IMR-90 (cell line): ENCODE measurements around the gene MTF2. TPM values are rescaled to one million over a fixed set of nuclear protein-coding genes. Genes with fewer than 3 reads are reported as not detected.

Source experiments
- ATAC-seq: fragments of 200-7000 bp; cut with Tn5 transposase; 2 replicates; pipeline ENCODE4 v1.9.1; 2020; ENCODE audit warnings: low read depth, mild to moderate bottlenecking, moderate library complexity
- BruUV-seq: library from RNA; stranded (reverse); fragments of 400-500 nt; replicated peaks from 2 replicates; lab custom pipeline; 2021; lab: Mats Ljungman, UMichigan
- CTCF ChIA-PET: fragments of 300-600 bp; formaldehyde crosslinking; extraction: SDS; loops from one replicate; lab custom pipeline; 2021; ENCODE audit warnings: antibody characterized with exemption; lab: Yijun Ruan, JAX
- POLR2A ChIA-PET: fragments of 300-600 bp; sonication (Branson Sonifier 250); formaldehyde crosslinking; loops from one replicate; lab custom pipeline; 2022; ENCODE audit warnings: antibody characterized with exemption; ENCODE audit not compliant: unreplicated experiment; lab: Charles Lee
- DNase-seq: peaks from one replicate; pipeline ENCODE4 v3.0.0; 2013
- H2AFZ ChIP-seq: replicated peaks from 2 replicates; pipeline ENCODE3; 2013; ENCODE audit warnings: low read length, mild to moderate bottlenecking; ENCODE audit not compliant: poor library complexity
- H2AK5ac ChIP-seq: 2 replicates; pipeline ENCODE4 v1.6.1; 2013; ENCODE audit warnings: low read depth, low read length, inconsistent platforms
- H2AK9ac ChIP-seq: replicated peaks from 2 replicates; pipeline ENCODE3; 2013; ENCODE audit warnings: mild to moderate bottlenecking, low read depth, low read length, moderate library complexity; ENCODE audit not compliant: poor library complexity
- H2BK120ac ChIP-seq: 2 replicates; pipeline ENCODE4 v1.6.1; 2013; ENCODE audit warnings: low read depth, low read length, inconsistent platforms
- H2BK15ac ChIP-seq: 3 replicates; pipeline ENCODE4 v1.6.1; 2013; ENCODE audit warnings: low read depth, low read length, inconsistent platforms
- H2BK20ac ChIP-seq: 2 replicates; pipeline ENCODE4 v1.6.1; 2013; ENCODE audit warnings: low read depth, mild to moderate bottlenecking, inconsistent platforms, low read length, moderate library complexity
- H2BK5ac ChIP-seq: 2 replicates; pipeline ENCODE4 v1.6.1; 2013; ENCODE audit warnings: mild to moderate bottlenecking, low read depth, low read length, inconsistent platforms; ENCODE audit not compliant: poor library complexity, severe bottlenecking
- H3K14ac ChIP-seq: replicated peaks from 2 replicates; pipeline ENCODE4 v1.6.1; 2013; ENCODE audit warnings: low read depth, low read length, inconsistent platforms
- H3K18ac ChIP-seq: 2 replicates; pipeline ENCODE4 v1.6.1; 2013; ENCODE audit warnings: low read depth, low read length, control low read depth
- H3K23ac ChIP-seq: 2 replicates; pipeline ENCODE4 v1.6.1; 2013; ENCODE audit warnings: low read depth, low read length, inconsistent platforms
- H3K27ac ChIP-seq: 2 replicates; pipeline ENCODE4 v1.5.1; 2013; ENCODE audit warnings: mild to moderate bottlenecking, control low read depth, low read length; ENCODE audit not compliant: insufficient read depth
- H3K27me3 ChIP-seq: 2 replicates; pipeline ENCODE4 v1.6.1; 2013; ENCODE audit warnings: low read length; ENCODE audit not compliant: control insufficient read depth, insufficient read depth
- H3K36me3 ChIP-seq: 2 replicates; pipeline ENCODE4 v1.6.1; 2013; ENCODE audit warnings: low read length, mixed read lengths; ENCODE audit not compliant: control insufficient read depth, insufficient read depth
- H3K4ac ChIP-seq: 2 replicates; pipeline ENCODE4 v1.6.1; 2013; ENCODE audit warnings: low read depth, low read length, inconsistent platforms
- H3K4me1 ChIP-seq: 2 replicates; pipeline ENCODE4 v1.6.1; 2013; ENCODE audit warnings: low read length, mixed read lengths; ENCODE audit not compliant: control insufficient read depth, insufficient read depth
- H3K4me2 ChIP-seq: 2 replicates; pipeline ENCODE4 v1.6.1; 2013; ENCODE audit warnings: low read depth, mild to moderate bottlenecking, control low read depth, low read length, moderate library complexity
- H3K4me3 ChIP-seq: 2 replicates; pipeline ENCODE4 v1.5.1; 2013; ENCODE audit warnings: low read depth, mild to moderate bottlenecking, control low read depth, low read length, moderate library complexity; ENCODE audit not compliant: insufficient read depth
- H3K56ac ChIP-seq: 2 replicates; pipeline ENCODE4 v1.6.1; 2013; ENCODE audit warnings: low read length, inconsistent platforms; ENCODE audit not compliant: insufficient read depth; ENCODE audit errors: extremely low read depth
- H3K79me1 ChIP-seq, 2 experiments: 2 replicates each; pipeline ENCODE4 v1.6.1; 2013; ENCODE audit warnings: low read length in 2 of 2, inconsistent platforms in 1 of 2, low read depth in 1 of 2
- H3K9ac ChIP-seq: 2 replicates; pipeline ENCODE4 v1.6.1; 2013; ENCODE audit warnings: low read depth, low read length, control low read depth
- H3K9me1 ChIP-seq: 2 replicates; pipeline ENCODE4 v1.6.1; 2013; ENCODE audit warnings: low read length, inconsistent platforms; ENCODE audit not compliant: insufficient read depth
- H3K9me3 ChIP-seq: 2 replicates; pipeline ENCODE4 v1.6.1; 2013; ENCODE audit warnings: low read length; ENCODE audit not compliant: control insufficient read depth, insufficient read depth
- H4K20me1 ChIP-seq: 2 replicates; pipeline ENCODE4 v1.6.1; 2013; ENCODE audit warnings: low read length, inconsistent platforms; ENCODE audit not compliant: insufficient read depth
- H4K5ac ChIP-seq: 2 replicates; pipeline ENCODE4 v1.6.1; 2013; ENCODE audit warnings: mild to moderate bottlenecking, low read depth, low read length, control low read depth
- H4K8ac ChIP-seq, 2 experiments: 2 replicates each; pipeline ENCODE4 v1.6.1; 2013; ENCODE audit warnings: low read depth in 2 of 2, low read length in 2 of 2, control low read depth in 1 of 2, inconsistent platforms in 1 of 2
- H4K91ac ChIP-seq: 2 replicates; pipeline ENCODE4 v1.6.1; 2013; ENCODE audit warnings: low read depth, low read length, inconsistent platforms; ENCODE audit not compliant: insufficient read depth
- FOS ChIP-seq: fragments of 150-350 bp; IDR thresholded peaks from 2 replicates; pipeline ENCODE4 v1.6.1; 2016; ENCODE audit warnings: low read depth, low read length
- MAFK ChIP-seq: IDR thresholded peaks from 2 replicates; pipeline ENCODE4 v1.6.1; 2012; ENCODE audit warnings: low read depth, low read length, improper control_type of control experiment
- NFE2L2 ChIP-seq: fragments of 150-350 bp; IDR thresholded peaks from 2 replicates; pipeline ENCODE4 v1.6.1; 2016; ENCODE audit warnings: low read depth, mild to moderate bottlenecking, low read length
- POLR2A ChIP-seq: IDR thresholded peaks from 2 replicates; pipeline ENCODE4 v1.6.1; 2012; ENCODE audit warnings: mild to moderate bottlenecking, low read depth, low read length
- WGBS, 2 experiments: methylation state at CpG; one replicate each; pipeline versions ENCODE4 v1.1.5 to v1.1.7; 2013; ENCODE audit warnings: missing lambda C conversion rate in 2 of 2; ENCODE audit not compliant: insufficient read length in 1 of 2; ENCODE audit errors: extremely low coverage in 2 of 2; 5-methylcytosine and 5-hydroxymethylcytosine counted together
- dilution Hi-C: fragments of 300-500 bp; cut with HindIII; formaldehyde crosslinking; loops from one replicate; pipeline ENCODE4 v1.14.3; 2018; ENCODE audit warnings: low sequenced_read_pairs; ENCODE audit not compliant: unreplicated experiment
- in situ Hi-C: fragments of 300-500 bp; cut with MboI; formaldehyde crosslinking; loops from 3 replicates; pipeline ENCODE4 v1.14.3; 2019; ENCODE audit warnings: low sequenced_read_pairs, inconsistent platforms, mixed read lengths
- intact Hi-C: fragments of 100-400 bp; cut with micrococcal nuclease; formaldehyde crosslinking; loops from 2 replicates; pipeline ENCODE4 v1.10.0; 2022
- polyA plus RNA-seq, 3 experiments: library from polyadenylated mRNA; depleted of rRNA; stranded (reverse); fragments of >200 nt; gene quantifications; 2 replicates each; pipeline ENCODE4 v1.2.3, GENCODE V29; 2012; ENCODE audit warnings: low replicate concordance in 1 of 3
- total RNA-seq: library from RNA; depleted of rRNA; stranded (reverse); fragments of >200 nt; gene quantifications from 2 replicates; pipeline ENCODE4 v1.2.3, GENCODE V29; 2012
- TF ChIP-seq, protein P1 (sequence below): fragments of 150-350 bp; IDR thresholded peaks from 2 replicates; pipeline ENCODE4 v1.6.1; 2016; ENCODE audit warnings: low read depth, mild to moderate bottlenecking, low read length, moderate library complexity, borderline replicate concordance

MTF2 gene
- total and polyA plus RNA-seq, 2 of the 4 experiments (the other 2 are of a cell fraction), result 10.6 to 39.8 TPM

- Histone ChIP-seq H3K4me2 (no peak overlapping the region), H3K9me1 (peaks cover 5% of the 10 kb centered on the region; the same call in 1 of the 2 replicates), H4K8ac (no peak overlapping the region), H4K20me1 (peaks cover 21% of the 10 kb centered on the region; the same call in 1 of the 2 replicates), H2BK15ac (no peak overlapping the region), H3K4me1 (no peaks in the 10 kb centered on the region), H3K23ac (no peak overlapping the region), H3K4ac (no peak overlapping the region), H2BK5ac (no peak overlapping the region), H3K14ac (no peak overlapping the region), H4K5ac (no peak overlapping the region), H2BK20ac (no peak overlapping the region), H2AFZ (no peak overlapping the region), H3K18ac (no peak overlapping the region), H3K9me3 (no peaks in the 10 kb centered on the region), H3K4me3 (no peak overlapping the region), H3K36me3 (no peaks in the 10 kb centered on the region), H2AK5ac (no peak overlapping the region), H4K91ac (no peak overlapping the region), H3K27me3 (no peaks in the 10 kb centered on the region), H2AK9ac (no peak overlapping the region), H3K56ac (no peak overlapping the region), H2BK120ac (no peak overlapping the region), H3K9ac (no peak overlapping the region), H3K27ac (no peak overlapping the region), H3K79me1 (peaks cover 23 to 49% of the 10 kb centered on the region in 2 experiments; a peak in 3 of 4 replicates)
- intact Hi-C loops (loop anchor here (5.0 kb wide), 1 partner anchor 75 kb away; no protein-coding TSS in a partner anchor), dilution Hi-C loops (no loop called here), in situ Hi-C loops (no loop called here)
- WGBS, 2 experiments, result no CpG with 5 or more reads among the region's 4 CpGs
- DNase-seq, result no peak
- no peak for ATAC-seq
- ChIA-PET POLR2A (no interaction called here), CTCF (no interaction called here)
- TF ChIP-seq, protein P1, sequence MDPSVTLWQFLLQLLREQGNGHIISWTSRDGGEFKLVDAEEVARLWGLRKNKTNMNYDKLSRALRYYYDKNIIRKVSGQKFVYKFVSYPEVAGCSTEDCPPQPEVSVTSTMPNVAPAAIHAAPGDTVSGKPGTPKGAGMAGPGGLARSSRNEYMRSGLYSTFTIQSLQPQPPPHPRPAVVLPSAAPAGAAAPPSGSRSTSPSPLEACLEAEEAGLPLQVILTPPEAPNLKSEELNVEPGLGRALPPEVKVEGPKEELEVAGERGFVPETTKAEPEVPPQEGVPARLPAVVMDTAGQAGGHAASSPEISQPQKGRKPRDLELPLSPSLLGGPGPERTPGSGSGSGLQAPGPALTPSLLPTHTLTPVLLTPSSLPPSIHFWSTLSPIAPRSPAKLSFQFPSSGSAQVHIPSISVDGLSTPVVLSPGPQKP, result no peak
- TF ChIP-seq POLR2A (no peak), NFE2L2 (no peak), MAFK (no peak), FOS (no peak)
- no TSS peak for BruUV-seq
Observed at GRCh38 chr1:93102142-93102541, 23.1 kb downstream of the MTF2 start.
